ENCODE measurements around the gene PATZ1. TPM values are rescaled to one million over a fixed set of nuclear protein-coding genes. Genes with fewer than 3 reads are reported as not detected.

PATZ1 gene
- total RNA-seq, 1 experiment from 2014 or later = 17.8 TPM

GRCh38 chr22:31343235-31344191 is 2.6 kb downstream of the PATZ1 start:
- DNase-seq (ENCODE audit: low read depth) = no peak

DNA sequence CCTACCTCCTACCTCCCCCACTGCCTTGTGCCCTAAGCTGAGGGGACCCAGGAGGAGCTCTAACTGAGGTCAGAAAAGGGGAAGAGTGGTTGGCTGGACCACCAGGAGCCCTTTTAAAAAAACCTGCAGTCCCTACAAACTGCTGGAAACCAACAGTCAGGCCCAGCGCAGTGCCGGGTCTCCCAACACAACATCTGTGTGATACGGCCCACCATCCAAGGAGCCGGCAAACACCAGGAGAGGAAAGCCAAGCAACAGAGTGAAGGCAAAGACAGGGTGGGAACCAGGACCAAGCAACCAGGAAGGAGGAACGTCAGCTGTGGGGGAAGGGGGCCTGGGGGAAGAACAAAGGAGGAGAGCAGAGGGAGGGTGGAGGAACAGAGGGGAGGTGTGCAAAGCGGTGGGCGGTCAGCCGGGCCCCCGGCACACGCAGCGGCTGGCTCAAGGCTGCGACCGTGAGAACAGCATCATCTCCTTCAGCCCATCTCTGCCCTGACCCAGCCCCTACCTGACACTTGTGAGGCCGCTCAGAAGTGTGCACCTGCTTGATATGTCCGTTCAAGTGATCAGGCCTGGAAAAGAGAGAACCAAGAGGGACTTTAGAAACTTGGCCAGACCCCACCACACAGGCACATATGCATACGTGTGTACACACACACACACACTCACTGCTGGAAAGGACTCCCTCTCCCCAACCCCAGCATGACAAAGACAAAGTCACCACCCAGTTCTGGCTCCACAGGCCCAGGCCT is 3.6 kb downstream of the PATZ1 start:
- DNase-seq (ENCODE audit: low read depth) = no peak

DNA sequence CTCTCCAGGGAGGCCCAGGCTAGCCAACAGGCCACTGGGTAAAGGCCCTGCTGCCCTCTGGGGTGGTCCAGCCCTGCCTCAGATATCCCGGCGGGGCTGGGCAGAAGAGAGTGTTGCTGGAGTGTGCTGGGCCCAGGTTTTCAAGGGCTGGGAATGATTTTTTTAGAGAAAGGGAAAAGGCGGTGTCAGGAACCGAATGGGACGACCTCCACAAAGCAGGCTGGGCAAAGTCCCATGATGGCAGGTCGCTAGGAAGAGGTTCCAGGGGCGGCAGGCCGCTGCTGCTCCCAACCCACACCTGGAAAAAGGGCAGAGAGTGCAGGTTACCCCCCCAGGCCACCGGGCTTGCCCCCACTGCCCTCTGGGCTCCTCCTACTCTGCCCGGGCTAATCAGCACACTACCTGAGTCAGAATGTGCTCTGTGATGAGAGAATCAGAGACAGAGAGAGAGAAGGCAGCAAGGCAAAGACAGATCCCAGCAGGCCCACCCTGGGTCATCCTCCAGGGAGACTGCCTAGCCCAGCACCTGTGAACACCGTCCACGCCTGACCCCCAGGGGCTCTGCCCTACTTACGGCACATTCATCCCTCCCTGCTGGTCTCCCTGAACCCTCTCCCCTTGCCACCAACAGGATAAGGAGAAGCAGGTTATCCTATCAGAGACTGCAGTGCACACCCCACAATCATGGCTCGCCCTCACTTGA is 4.6 kb downstream of the PATZ1 start:
- DNase-seq (ENCODE audit: low read depth) = no peak

DNA sequence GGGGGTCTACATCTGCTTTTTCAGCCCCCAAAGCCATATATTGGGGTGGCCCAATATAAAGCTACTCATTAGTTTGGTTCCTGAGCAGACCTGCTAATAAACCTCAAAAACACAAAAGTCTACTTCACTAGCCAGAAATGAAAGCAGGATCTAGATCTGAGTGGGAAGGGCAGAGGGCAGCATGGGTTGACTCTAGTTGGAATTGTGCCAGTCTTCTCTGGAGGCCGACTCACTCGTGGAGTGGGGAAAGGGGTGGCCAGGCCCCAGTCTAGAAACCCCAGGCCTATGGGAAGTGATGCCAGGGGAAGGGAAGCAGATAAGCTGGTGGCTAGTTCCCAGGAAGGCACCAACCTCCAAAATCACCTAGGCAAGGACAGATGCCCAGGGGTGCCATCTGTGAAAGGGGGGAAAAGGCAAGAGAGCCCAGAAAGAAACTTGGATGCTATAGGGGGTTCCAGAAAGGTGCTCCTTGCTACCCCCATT is 5.3 kb downstream of the PATZ1 start:
- DNase-seq (ENCODE audit: low read depth) = no peak

DNA sequence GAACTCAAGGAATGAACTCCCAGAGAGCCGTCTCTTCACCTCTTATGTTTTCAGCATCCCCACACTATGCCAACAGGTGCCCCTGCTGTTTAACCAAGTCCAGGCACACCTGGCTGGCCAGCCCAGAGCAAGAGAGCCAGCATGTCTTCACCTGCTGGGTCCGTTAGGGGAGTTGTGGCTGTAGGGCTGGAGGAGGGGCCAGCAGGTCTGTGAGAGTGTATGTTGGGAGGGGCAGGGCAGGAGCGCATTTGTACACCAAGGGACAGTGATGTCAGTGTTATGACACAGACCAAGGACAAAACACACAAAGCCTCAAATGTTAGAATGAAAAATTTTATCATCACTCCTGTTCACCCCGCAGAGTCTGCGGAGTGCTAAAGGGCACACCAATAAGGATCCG is 5.8 kb downstream of the PATZ1 start:
- DNase-seq (ENCODE audit: low read depth) = no peak

- no peak for DNase-seq (ENCODE audit: low read depth)
These were observed 6.9 kb downstream of the PATZ1 start for GRCh38 chr22:31339148-31339832.

DNA sequence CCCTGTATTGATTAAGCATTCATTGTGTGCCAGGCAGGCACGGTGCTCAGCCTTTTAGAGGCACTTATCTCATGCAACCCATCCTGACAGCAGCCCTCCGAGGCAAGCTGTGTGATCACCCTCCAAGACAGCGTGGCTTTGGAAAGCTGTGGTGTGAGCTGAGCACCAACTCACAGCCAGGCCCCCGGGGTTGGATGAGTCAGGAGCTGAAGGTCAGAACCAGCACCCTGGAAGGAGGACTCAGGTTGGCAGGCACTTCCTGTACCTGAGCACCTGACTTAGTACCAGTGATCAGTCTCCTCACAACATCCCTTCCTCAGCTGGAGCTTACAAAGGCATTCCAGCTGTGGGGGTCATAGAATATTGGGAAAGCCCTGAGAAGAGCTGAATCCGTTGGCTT is 9.0 kb downstream of the PATZ1 start:
- peak; percentile 53 for DNase-seq (ENCODE audit: low read depth)

DNA sequence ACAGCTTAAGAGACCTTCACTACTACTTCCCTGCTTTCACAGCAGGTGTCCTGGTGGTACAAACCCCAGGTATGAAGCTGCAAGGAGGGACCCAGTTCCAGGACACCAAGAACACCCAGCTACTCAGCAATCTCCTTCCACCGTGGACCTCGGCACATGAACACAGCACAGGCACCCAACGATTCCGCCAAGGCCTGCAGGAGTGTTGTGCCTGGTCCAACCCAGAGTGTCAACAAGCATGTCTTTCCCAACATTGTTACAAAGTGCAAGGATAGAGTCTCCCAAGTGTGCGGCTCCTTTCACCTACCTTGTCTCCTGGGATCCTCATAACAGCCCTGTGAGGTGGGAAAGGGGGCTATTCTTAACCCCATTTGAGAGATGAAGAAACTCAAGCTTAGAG is 11.8 kb downstream of the PATZ1 start:
- no peak for DNase-seq (ENCODE audit: low read depth)

DNA sequence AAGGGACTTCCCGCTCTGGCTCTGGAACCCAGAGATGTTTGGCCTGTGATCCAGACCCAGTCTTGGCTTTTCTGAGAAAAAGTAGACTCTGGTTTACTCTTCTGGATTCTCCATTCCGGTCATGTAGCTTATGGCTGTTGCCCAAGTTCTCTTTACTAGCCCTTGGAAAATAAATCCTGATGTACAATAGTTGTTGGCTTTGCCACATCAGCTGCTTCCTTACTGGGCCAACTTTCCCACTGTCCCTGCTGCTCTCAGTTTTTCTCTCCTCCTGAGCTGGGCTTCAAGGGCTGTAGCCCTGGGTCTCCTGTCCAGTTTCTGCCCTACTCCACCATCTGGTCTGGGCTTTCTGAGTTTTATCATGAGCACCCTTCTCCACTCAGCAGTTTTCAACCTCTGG is 12.5 kb downstream of the PATZ1 start:
- DNase-seq (ENCODE audit: low read depth) = no peak

GRCh38 chr22:31332886-31333285 is 13.3 kb downstream of the PATZ1 start:
- DNase-seq (ENCODE audit: low read depth) = peak; percentile 55

GRCh38 chr22:31332010-31332409 is 14.1 kb downstream of the PATZ1 start:
- no peak for DNase-seq (ENCODE audit: low read depth)

- no peak for DNase-seq (ENCODE audit: low read depth)
These were observed 16.5 kb downstream of the PATZ1 start for GRCh38 chr22:31329453-31330215.

DNA sequence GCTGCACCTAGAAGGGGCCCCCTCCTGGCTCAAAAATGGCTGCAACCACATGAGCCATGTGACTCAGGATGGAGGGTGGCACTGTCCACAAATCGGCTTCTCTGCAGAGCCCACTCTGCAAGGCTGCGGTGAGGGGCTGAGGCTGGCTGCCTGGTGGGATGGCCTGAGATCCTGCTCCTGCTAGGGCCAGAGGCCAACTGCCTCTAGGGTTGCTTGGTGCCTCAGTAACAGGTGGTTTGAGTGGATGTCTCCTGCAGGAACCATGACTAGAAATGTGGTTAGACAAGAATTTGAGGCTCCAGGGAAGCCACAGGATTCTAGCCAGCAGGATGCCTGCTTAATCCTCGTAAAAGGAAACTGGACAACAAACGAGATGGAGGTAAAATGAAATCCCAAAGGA is 17.1 kb downstream of the PATZ1 start:
- DNase-seq (ENCODE audit: low read depth) = peak; percentile 40

GRCh38 chr22:31328544-31328960 is 17.6 kb downstream of the PATZ1 start:
- DNase-seq (ENCODE audit: low read depth) = no peak

- DNase-seq (ENCODE audit: low read depth) = no peak
These were observed 18.2 kb downstream of the PATZ1 start for GRCh38 chr22:31327806-31328543.

GRCh38 chr22:31326877-31327276 is 19.3 kb downstream of the PATZ1 start:
- no peak for DNase-seq (ENCODE audit: low read depth)

DNA sequence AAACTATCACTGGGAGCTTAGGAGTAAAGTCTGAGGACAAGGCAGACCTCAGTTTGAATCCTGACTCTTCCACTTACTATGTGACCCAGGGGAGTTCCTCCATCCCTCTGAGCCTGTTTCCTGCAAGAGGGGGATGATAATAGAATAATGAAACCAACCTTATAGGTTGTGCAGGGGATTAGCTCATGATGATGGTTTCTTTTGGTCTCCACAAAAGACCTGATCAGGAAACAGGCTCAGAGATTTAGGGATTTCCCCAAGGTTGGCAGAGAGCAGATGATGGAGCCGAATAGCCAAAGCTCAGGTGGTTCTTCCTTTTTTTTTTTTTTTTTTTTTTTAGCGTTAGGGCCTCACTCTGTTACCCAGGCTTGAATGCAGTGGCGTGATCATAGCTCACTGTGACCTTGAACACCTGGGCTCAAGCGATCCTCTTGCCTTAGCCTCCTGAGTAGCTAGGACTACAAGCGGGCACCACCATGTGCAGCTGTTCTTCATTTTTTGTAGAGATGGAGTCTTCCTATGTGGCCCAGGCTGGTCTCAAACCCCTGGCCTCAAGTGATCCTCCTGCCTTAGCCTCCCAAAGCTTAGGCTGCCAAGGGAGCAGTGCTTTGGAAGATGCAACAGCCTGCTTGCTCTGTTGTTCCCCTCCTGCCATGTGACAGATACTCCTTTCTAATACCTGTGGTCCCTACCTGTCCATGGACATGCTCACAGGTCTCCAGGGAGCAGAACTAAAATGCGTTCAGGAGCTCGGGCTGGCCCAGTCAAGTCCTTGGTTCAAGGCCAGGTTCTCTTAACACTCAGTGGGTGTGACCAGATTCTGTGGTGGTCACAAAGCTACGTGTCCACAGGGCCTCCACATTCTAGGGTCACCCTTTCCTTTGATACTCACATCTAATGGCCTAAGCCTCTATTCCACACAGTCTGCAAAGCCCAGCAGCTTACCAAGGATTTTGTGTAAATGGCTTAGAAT is 22.3 kb downstream of the PATZ1 start:
- DNase-seq (ENCODE audit: low read depth) = no peak

- DNase-seq (ENCODE audit: low read depth) = no peak
These were observed 24.7 kb downstream of the PATZ1 start for GRCh38 chr22:31321421-31321820.
